Measurements from ENCODE around the gene PDE4A.
"Not testable (repeated sequence)": the region's sequence is repeated elsewhere in the genome, so short reads cannot be mapped to it uniquely, and the experiment has no call there.

Gene PDE4A

DNA sequence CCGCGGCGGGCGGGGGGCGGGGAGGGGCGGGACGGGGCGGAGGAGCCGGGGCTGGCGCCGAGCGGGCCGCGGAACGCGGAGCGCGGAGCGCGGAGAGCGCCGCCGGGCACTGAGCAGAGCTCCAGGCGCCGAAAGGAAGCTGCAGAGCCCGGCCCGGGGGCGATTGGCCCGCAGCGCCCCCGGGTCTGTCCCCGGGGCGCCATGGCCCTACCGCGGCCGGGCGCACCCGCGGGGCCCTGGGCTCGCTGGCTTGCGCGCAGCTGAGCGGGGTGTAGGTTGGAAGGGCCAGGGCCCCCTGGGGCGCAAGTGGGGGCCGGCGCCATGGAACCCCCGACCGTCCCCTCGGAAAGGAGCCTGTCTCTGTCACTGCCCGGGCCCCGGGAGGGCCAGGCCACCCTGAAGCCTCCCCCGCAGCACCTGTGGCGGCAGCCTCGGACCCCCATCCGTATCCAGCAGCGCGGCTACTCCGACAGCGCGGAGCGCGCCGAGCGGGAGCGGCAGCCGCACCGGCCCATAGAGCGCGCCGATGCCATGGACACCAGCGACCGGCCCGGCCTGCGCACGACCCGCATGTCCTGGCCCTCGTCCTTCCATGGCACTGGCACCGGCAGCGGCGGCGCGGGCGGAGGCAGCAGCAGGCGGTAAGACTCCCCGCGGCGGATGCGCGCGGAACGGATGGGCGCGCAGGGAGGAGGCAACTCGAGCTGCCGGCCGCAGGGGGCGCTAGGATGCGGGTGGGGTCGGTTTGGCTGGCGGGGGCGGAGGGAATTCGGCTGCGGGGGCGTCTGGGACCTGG lies at the start of gene PDE4A:
Gene PDE4A (plus strand): TSS at position 95 of the 796 bp plus-strand sequence. CDS start 227 bp downstream, at position 322.
- no peak for DNase-seq

- no peak for DNase-seq
Observed at GRCh38 chr19:10372690-10373089, 47.6 kb upstream of the PDE4A start.

DNA sequence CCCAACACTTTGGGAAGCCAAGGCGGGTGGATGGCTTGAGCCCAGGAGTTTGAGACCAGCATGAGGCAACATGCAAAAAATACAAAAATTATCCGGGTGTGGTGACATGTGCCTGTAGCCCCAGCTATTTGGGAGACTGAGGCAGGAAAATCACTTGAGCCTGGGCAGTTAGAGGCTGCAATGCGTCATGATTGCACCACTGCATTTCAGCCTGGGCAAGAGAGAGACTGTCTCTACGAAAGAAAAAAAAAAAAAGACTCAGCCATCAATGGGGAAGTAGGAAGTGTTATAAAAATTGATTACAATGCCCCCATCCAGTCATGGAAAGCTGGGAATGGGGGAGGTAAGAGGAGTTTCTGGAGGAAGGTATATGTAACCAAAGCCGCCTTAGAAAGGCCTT lies 45.4 kb upstream of the PDE4A start:
- no peak for DNase-seq

GRCh38 chr19:10377140-10377640 lies 43.1 kb upstream of the PDE4A start:
- DNase-seq: not testable (repeated sequence)

- no peak for DNase-seq
Observed at GRCh38 chr19:10378124-10378523, 42.2 kb upstream of the PDE4A start.

GRCh38 chr19:10379880-10380312 lies 40.4 kb upstream of the PDE4A start:
- no peak for DNase-seq

DNA sequence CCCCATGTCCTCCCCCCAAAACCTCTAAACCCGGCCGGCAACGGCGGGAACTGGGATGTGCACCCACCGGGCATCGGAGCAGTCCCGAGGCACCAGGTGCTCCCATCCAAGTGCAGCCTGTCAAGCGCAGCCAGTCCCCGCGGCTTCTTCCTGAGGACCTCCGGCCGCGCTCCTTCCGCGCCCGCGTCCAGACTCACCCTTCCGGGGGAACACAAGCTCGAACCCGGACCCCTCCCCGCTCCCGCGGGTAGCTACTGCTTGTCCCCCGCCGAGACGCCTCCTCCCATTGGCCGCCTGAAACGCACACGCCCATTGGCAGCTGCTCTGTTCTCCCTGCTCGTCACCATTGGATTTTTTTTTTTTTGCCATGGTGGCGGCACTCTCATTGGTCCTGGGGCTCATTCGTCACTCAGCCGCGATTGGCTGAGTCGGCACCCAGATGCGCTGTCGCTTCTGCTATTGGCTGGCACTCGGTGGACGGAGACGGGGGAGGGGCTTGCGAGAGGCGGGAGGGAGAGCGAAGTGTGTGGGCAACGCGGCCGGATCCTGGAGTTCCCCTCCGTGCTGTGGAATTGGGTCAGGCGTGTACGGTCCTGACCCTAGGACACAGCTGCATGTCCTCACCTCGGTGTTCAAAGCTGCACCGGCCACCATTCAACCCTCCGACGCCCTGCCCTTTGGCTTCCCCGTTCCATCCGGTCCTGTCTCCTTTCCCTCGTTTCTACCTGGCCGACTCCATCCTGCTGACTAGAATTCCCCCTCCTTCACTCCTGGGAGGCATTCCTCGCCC lies 39.8 kb upstream of the PDE4A start, which contains the start of gene TYK2:
Gene TYK2 (minus strand): TSS at position 260 of the 790 bp plus-strand sequence. CDS start 2,166 bp downstream, outside the sequence.
- DNase-seq: peak; percentile 97

GRCh38 chr19:10383223-10383499 lies 37.2 kb upstream of the PDE4A start:
- not testable (repeated sequence) for DNase-seq

GRCh38 chr19:10384580-10384979 lies 35.8 kb upstream of the PDE4A start:
- no peak for DNase-seq

- peak; percentile 38 for DNase-seq
Observed at GRCh38 chr19:10388957-10389356, 31.4 kb upstream of the PDE4A start.

GRCh38 chr19:10389863-10390262 lies 30.5 kb upstream of the PDE4A start:
- DNase-seq: no peak

DNA sequence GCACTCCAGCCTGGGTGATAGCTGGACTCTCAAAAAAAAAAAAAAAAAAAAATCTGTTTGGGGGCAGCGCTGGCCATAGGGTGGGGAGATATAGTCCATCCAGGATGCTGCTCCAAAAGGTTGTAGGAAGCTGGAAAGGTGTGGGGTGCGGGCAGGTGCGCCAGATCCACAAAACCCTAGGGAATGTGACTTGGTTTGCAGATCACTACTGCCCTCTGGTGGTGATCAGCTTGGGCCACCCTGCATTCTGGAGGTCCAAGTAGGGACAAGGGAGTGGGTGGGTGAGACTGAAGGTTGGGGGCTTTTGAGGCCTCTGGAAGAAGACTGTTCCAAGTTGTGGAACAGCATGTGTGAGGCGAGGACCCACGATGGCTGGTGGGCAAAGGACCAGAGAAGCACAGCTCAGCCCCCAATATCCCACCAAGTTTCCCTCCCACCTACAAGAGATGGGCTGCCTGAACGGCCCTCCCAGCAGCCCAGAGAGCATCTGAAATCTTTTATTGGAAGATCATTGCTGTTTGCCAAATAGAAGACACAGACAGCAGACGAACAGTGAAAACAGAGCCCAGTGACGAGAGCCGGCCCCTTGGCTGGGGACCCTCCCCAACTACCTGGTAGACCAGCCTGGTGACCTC lies 29.6 kb upstream of the PDE4A start:
- DNase-seq: peak; percentile 5

- no peak for DNase-seq
Observed at GRCh38 chr19:10392120-10392519, 28.2 kb upstream of the PDE4A start.

- DNase-seq: no peak
Observed at GRCh38 chr19:10393137-10393536, 27.2 kb upstream of the PDE4A start.

DNA sequence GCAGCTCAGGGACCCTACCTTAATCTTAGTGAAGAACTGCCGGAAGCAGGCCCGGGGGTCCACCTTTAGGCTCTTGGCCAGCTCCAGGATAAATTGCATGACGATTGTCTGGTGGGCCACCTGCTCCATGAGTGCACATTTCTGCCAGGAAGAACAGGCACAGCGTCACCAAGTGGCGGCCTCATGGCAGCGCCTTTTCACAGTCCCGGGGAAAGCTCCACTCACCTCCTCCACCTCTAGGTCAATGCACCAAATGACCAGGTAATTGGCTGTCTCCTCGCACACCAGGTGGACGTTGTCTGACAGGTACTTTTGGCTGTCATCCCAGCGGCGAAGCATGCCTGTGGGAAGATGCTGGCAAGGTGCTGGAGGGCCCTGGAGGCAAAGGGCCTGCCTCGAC lies 25.3 kb upstream of the PDE4A start:
- DNase-seq: no peak

DNA sequence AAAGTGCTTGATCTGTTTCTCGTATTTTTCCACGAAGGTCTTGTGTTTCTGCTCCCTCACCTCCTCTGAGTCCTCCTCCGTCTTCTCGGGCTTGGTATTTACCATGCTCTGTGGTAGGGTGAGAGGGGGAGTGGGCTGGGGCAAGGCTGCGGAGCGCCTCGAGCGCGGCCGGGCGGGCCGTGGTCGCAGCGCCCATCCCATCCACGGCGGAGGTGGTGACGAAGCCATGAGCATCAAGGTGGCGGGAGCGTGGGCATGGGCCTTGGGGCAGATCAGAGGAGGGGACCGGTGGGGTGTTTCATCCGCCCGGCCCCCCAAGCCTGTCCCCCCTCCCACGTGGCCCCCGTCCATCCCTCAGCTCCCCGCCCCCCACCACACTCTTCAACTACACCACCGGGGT lies 24.9 kb upstream of the PDE4A start:
- no peak for DNase-seq

GRCh38 chr19:10395917-10396316 lies 24.4 kb upstream of the PDE4A start:
- DNase-seq: no peak

GRCh38 chr19:10398819-10399218 lies 21.5 kb upstream of the PDE4A start:
- no peak for DNase-seq

- not testable (repeated sequence) for DNase-seq
Observed at GRCh38 chr19:10399340-10399739, 21.0 kb upstream of the PDE4A start.

- no peak for DNase-seq
Observed at GRCh38 chr19:10399878-10400277, 20.5 kb upstream of the PDE4A start.

DNA sequence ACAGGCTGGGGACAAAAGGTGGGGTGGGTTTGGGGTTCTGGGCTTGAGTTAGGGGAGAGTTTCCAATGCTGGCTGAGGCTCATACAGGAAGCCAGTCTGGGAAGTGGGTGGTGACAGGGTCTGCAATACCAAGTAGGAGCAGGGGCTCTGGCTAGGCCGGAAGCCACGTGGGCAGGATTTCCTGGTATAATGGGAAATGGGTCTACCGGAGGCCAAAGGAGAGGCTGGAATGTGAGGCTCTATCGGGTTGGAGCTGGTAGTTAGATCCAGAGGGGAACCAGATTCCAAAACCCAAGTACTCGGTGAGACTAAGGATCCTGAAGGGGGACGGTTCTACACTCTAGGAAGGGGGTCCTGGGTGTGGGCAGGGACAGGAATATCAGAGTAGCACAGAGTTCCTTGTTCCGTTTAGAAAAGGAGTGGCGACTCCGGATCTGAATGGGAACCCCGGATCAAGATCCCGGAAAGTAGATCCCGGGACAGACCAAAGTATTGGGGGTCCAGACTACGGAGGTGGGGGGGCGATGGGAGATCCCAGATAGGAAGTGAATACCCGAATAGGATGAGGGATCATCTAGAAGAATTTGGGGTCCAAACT lies 17.8 kb upstream of the PDE4A start:
- DNase-seq: no peak

DNA sequence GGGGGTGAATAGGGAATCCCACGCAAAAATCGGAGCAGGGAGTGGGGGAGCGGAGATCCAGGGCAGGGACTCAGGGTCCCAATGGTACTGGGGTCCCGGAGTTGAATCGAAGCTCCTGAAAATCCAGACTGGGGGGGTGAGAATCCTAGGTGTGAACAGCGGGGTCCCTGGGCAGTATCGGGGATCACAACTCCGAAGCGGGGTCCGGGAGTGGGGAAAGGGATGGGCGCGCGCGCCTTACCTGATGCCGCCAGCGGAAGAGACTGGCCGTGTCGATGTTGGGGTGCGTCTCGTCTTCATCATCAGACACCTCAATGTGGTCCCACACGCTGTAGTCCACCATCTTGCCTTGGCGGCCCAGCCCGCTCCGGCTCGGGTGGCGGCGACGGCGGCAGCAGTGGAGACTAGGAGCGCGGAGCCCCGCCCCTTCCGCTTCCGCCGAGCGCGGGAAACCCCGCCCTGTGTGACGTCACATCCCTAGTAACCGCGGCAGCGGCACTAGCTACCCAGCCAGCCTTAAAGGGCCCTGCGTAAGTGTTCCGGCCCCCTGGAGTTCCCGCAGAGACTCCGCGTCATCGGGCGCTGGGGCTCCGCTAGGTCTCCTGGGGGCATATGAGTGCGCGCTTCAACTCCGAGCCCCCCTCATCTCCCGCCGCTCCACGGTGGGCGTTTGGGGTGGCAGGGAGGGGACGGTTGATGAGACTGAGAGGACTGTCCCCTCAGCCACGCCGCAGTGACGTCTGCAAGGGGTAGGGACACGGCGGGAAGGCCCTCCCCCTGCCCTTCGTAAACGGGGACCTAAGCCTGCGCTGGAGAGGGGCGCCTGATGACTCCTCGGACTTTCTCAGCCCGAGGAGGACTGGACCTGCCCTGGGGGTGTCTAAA lies 17.0 kb upstream of the PDE4A start, which contains the start of gene CDC37:
Gene CDC37 (minus strand): TSS at position 406 of the 885 bp plus-strand sequence. CDS start 63 bp downstream, at position 343.
- peak; percentile 69 for DNase-seq
